HL-60 (cell line): ENCODE results near the gene IGF2BP3.

Experiments used
- CTCF ChIP-seq: IDR thresholded peaks from one replicate; pipeline ENCODE4 v1.5.1; 2011; ENCODE audit warnings: low read length, control low read depth, inconsistent platforms; ENCODE audit not compliant: insufficient read depth
- GABPA ChIP-seq: IDR thresholded peaks from 2 replicates; pipeline ENCODE4 v1.6.1; 2012; ENCODE audit warnings: low read depth
- POLR2AphosphoS5 ChIP-seq: IDR thresholded peaks from 2 replicates; pipeline ENCODE4 v1.6.1; 2012; ENCODE audit warnings: low read depth
- REST ChIP-seq: IDR thresholded peaks from 2 replicates; pipeline ENCODE4 v1.6.1; 2012; ENCODE audit warnings: low read depth; ENCODE audit not compliant: insufficient replicate concordance
- SPI1 ChIP-seq: IDR thresholded peaks from 2 replicates; pipeline ENCODE4 v1.6.1; 2012; ENCODE audit warnings: low read depth, mild to moderate bottlenecking, borderline replicate concordance

GRCh38 chr7:23332910-23333612, 137.2 kb downstream of the IGF2BP3 start:
- TF ChIP-seq CTCF = no peak
- no peak for TF ChIP-seq GABPA
- no peak for TF ChIP-seq POLR2AphosphoS5
- no peak for TF ChIP-seq SPI1
- no peak for TF ChIP-seq REST
